H1 (cell line): ENCODE measurements around the gene MYOM3. TPM values are rescaled to one million over a fixed set of nuclear protein-coding genes. Genes with fewer than 3 reads are reported as not detected.

Experiments used
- CTCF ChIA-PET: fragments of 300-600 bp; sonication (Branson Sonifier 250); formaldehyde crosslinking; loops from one replicate; lab custom pipeline; 2021; ENCODE audit not compliant: partially characterized antibody; lab: Charles Lee
- POLR2A ChIA-PET: fragments of 300-600 bp; sonication (Branson Sonifier 250); formaldehyde crosslinking; loops from one replicate; lab custom pipeline; 2021; ENCODE audit warnings: inconsistent platforms; ENCODE audit not compliant: partially characterized antibody; lab: Charles Lee
- DNase-seq, 2 experiments: peaks; one replicate each; pipeline versions ENCODE4 v3.0.0 to v3.0.0-alpha.2; 2010 to 2022; ENCODE audit warnings: low spot score in 2 of 2, low read depth in 1 of 2, mixed read lengths in 1 of 2
- FAIRE-seq: peaks from 2 replicates; lab custom pipeline; 2011; peaks lifted over from hg19 to GRCh38; lab: Jason Lieb, UNC
- H2AFZ ChIP-seq: 2 replicates; pipeline ENCODE4 v1.8.1; 2012; ENCODE audit warnings: low read length, inconsistent platforms
- H2AK5ac ChIP-seq: 2 replicates; pipeline ENCODE4 v1.6.1; 2013; ENCODE audit warnings: low read depth, low read length
- H2BK120ac ChIP-seq: replicated peaks from 2 replicates; pipeline ENCODE3; 2013; ENCODE audit warnings: low read depth, low read length, inconsistent platforms
- H2BK12ac ChIP-seq: 2 replicates; pipeline ENCODE4 v1.6.1; 2013; ENCODE audit warnings: low read depth, low read length
- H2BK15ac ChIP-seq: 2 replicates; pipeline ENCODE4 v1.6.1; 2013; ENCODE audit warnings: low read length
- H2BK20ac ChIP-seq: 2 replicates; pipeline ENCODE4 v1.6.1; 2013; ENCODE audit warnings: low read length
- H2BK5ac ChIP-seq: 2 replicates; pipeline ENCODE4 v1.6.1; 2013; ENCODE audit warnings: low read depth, low read length
- H3K14ac ChIP-seq: 2 replicates; pipeline ENCODE4 v1.6.1; 2013; ENCODE audit warnings: inconsistent platforms; ENCODE audit not compliant: insufficient read length
- H3K18ac ChIP-seq: 2 replicates; pipeline ENCODE4 v1.6.1; 2013; ENCODE audit warnings: low read length; ENCODE audit errors: extremely low read depth
- H3K23ac ChIP-seq: 2 replicates; pipeline ENCODE4 v1.6.1; 2013; ENCODE audit warnings: inconsistent platforms; ENCODE audit not compliant: insufficient read length
- H3K23me2 ChIP-seq: 2 replicates; pipeline ENCODE4 v1.6.1; 2013; ENCODE audit warnings: low read depth, low read length
- H3K27ac ChIP-seq: 2 replicates; pipeline ENCODE4 v1.6.1; 2011; ENCODE audit warnings: low read depth, low read length, inconsistent platforms
- H3K27me3 ChIP-seq, 4 experiments: replicated peaks in 1 of 4; 1 replicate in 1 of 4; 2 replicates in 3 of 4; pipeline versions ENCODE4 v1.6.1 to v1.8.1; 2011 to 2013; ENCODE audit warnings: low read length in 3 of 4, mild to moderate bottlenecking in 3 of 4, inconsistent platforms in 2 of 4, mixed read lengths in 2 of 4, moderate library complexity in 1 of 4; ENCODE audit not compliant: control insufficient read depth in 3 of 4, insufficient read depth in 3 of 4; ENCODE audit errors: extremely low read depth in 1 of 4
- H3K36me3 ChIP-seq, 4 experiments: 2 replicates each; pipeline versions ENCODE4 v1.6.1 to v1.8.1; 2011 to 2013; ENCODE audit warnings: mild to moderate bottlenecking in 4 of 4, low read length in 3 of 4, moderate library complexity in 2 of 4, control low read depth in 1 of 4, inconsistent platforms in 1 of 4; ENCODE audit not compliant: insufficient read depth in 4 of 4, control insufficient read depth in 2 of 4
- H3K4ac ChIP-seq: replicated peaks from 2 replicates; pipeline ENCODE3; 2013; ENCODE audit warnings: low read length, low read depth, mixed read lengths, inconsistent platforms; ENCODE audit not compliant: insufficient read length
- H3K4me1 ChIP-seq, 4 experiments: replicated peaks in 1 of 4; 1 replicate in 1 of 4; 2 replicates in 3 of 4; pipeline versions ENCODE4 v1.6.1 to v1.8.1; 2011 to 2013; ENCODE audit warnings: low read length in 3 of 4, inconsistent platforms in 2 of 4, mixed read lengths in 1 of 4; ENCODE audit not compliant: insufficient read depth in 4 of 4, control insufficient read depth in 3 of 4
- H3K4me2 ChIP-seq, 2 experiments: 2 replicates each; pipeline versions ENCODE4 v1.6.1 to v1.8.1; 2011 to 2013; ENCODE audit warnings: low read depth in 2 of 2, low read length in 2 of 2, control low read depth in 1 of 2, inconsistent platforms in 1 of 2, mild to moderate bottlenecking in 1 of 2; ENCODE audit not compliant: insufficient read depth in 1 of 2
- H3K4me3 ChIP-seq, 4 experiments: fragments of 200-600, 300-600 bp in 1 of 4; sonication (generic), shearing (Covaris generic), sonication (Bioruptor Twin) in 1 of 4; 2 replicates each; pipeline versions ENCODE4 v1.5.1 to v1.8.1; 2011 to 2016; ENCODE audit warnings: low read length in 4 of 4, low read depth in 3 of 4, control low read depth in 2 of 4, inconsistent platforms in 2 of 4, mild to moderate bottlenecking in 2 of 4, mixed read lengths in 1 of 4, moderate library complexity in 1 of 4; ENCODE audit not compliant: insufficient read depth in 2 of 4; ENCODE audit errors: extremely low read depth in 1 of 4
- H3K56ac ChIP-seq: replicated peaks from 2 replicates; pipeline ENCODE3; 2013; ENCODE audit warnings: low read depth, mild to moderate bottlenecking, mixed read lengths, low read length, inconsistent platforms; ENCODE audit not compliant: insufficient read length
- H3K79me1 ChIP-seq: 2 replicates; pipeline ENCODE4 v1.6.1; 2013; ENCODE audit warnings: low read depth, low read length, control low read depth
- H3K79me2 ChIP-seq, 2 experiments: 2 replicates each; pipeline versions ENCODE4 v1.6.1 to v1.8.1; 2012 to 2013; ENCODE audit warnings: low read length in 2 of 2, mild to moderate bottlenecking in 2 of 2, inconsistent platforms in 1 of 2; ENCODE audit not compliant: insufficient read depth in 2 of 2, control insufficient read depth in 1 of 2
- H3K9ac ChIP-seq, 4 experiments: replicated peaks in 1 of 4; 1 replicate in 1 of 4; 2 replicates in 3 of 4; pipeline versions ENCODE4 v1.6.1 to v1.8.1; 2011 to 2013; ENCODE audit warnings: low read depth in 3 of 4, low read length in 3 of 4, control low read depth in 2 of 4, mild to moderate bottlenecking in 2 of 4, moderate library complexity in 2 of 4, inconsistent platforms in 1 of 4; ENCODE audit errors: extremely low read depth in 1 of 4
- H3K9me3 ChIP-seq, 2 experiments: 2 replicates each; pipeline versions ENCODE4 v1.6.1 to v1.8.1; 2012 to 2013; ENCODE audit warnings: mild to moderate bottlenecking in 2 of 2, moderate library complexity in 2 of 2, control low read depth in 1 of 2, inconsistent platforms in 1 of 2, low read depth in 1 of 2, low read length in 1 of 2, mixed read lengths in 1 of 2; ENCODE audit not compliant: insufficient read depth in 2 of 2
- H4K20me1 ChIP-seq, 2 experiments: replicated peaks in 1 of 2; 2 replicates each; pipeline versions ENCODE3 to v1.8.1; 2011 to 2013; ENCODE audit warnings: inconsistent platforms in 2 of 2, low read length in 2 of 2, mild to moderate bottlenecking in 1 of 2; ENCODE audit not compliant: insufficient read depth in 2 of 2, control insufficient read depth in 1 of 2
- H4K5ac ChIP-seq: 2 replicates; pipeline ENCODE4 v1.6.1; 2013; ENCODE audit warnings: low read length, low read depth, mixed read lengths, inconsistent platforms; ENCODE audit not compliant: insufficient read length
- H4K8ac ChIP-seq: 2 replicates; pipeline ENCODE4 v1.8.0; 2013; ENCODE audit warnings: mild to moderate bottlenecking, moderate library complexity, low read length, inconsistent platforms; ENCODE audit not compliant: insufficient read depth; ENCODE audit errors: extremely low read depth
- H4K91ac ChIP-seq: replicated peaks from 2 replicates; pipeline ENCODE3; 2013; ENCODE audit warnings: low read length, mixed read lengths, inconsistent platforms; ENCODE audit not compliant: insufficient read length
- KDM1A ChIP-seq: fragments of 200-600, 300-600 bp; sonication (generic); IDR thresholded peaks from 2 replicates; pipeline ENCODE4 v1.7.1; 2016; ENCODE audit warnings: mild to moderate bottlenecking, low read length, borderline replicate concordance
- RNF2 ChIP-seq: fragments of 200-900, 300-1000 bp; sonication (generic); IDR thresholded peaks from 2 replicates; pipeline ENCODE4 v1.7.1; 2016; ENCODE audit warnings: borderline replicate concordance, low read depth, mild to moderate bottlenecking, antibody characterized with exemption, low read length; ENCODE audit not compliant: poor library complexity, severe bottlenecking; ENCODE audit errors: missing control alignments
- SRF ChIP-seq: IDR thresholded peaks from 2 replicates; pipeline ENCODE4 v1.6.1; 2011; ENCODE audit warnings: mild to moderate bottlenecking, low read depth, low read length, moderate library complexity
- WGBS, 2 experiments: shearing (Covaris generic) in 1 of 2; methylation state at CpG; one replicate each; pipeline versions ENCODE4 v1.1.6 to v1.1.7; 2013 to 2015; ENCODE audit warnings: low lambda C conversion rate in 2 of 2, mixed read lengths in 2 of 2, inconsistent platforms in 1 of 2, low coverage in 1 of 2, missing lambda C conversion rate in 1 of 2; ENCODE audit not compliant: insufficient replicate concordance in 2 of 2, insufficient coverage in 1 of 2, insufficient read length in 1 of 2; ENCODE audit errors: extremely low coverage in 1 of 2, missing lambda C conversion rate in 1 of 2; 5-methylcytosine and 5-hydroxymethylcytosine counted together
- polyA plus RNA-seq, 7 experiments: library from polyadenylated mRNA; depleted of rRNA in 3 of 7; stranded (reverse) in 5 of 7; unstranded in 2 of 7; fragments of >200 nt in 5 of 7; fragments of 200-250 nt in 2 of 7; gene quantifications; 1 replicate in 5 of 7; 2 replicates in 1 of 7; 4 replicates in 1 of 7; pipeline versions ENCODE4 v1.2.1 to v1.2.3, GENCODE V29; 2011 to 2013; ENCODE audit warnings: missing spikeins in 2 of 7, mixed read lengths in 2 of 7
- total RNA-seq: library from RNA; stranded (reverse); fragmentation: NEBNext Ultra II Directional; extraction: Animal tissue kit (Norgen Biotek cat#: 25700); gene quantifications from 2 replicates; pipeline ENCODE4 v1.2.1, GENCODE V29; 2021

The MYOM3 gene
- total and polyA plus RNA-seq, 2 of the 8 experiments (the other 6 are each of a cell fraction or from before 2014, with no cell fraction given): 0.08 to 0.09 TPM

GRCh38 chr1:24095140-24095859 is 16.6 kb downstream of the MYOM3 start:
- H4K5ac ChIP-seq: no peak overlapping the region
- 0 out of 4 replicates have a peak overlapping the region, but pooled peaks of 1 of the 2 experiments have one; percentile 21 for H3K4me2 ChIP-seq
- no peak overlapping the region for H2BK5ac ChIP-seq
- no peak overlapping the region for H2BK12ac ChIP-seq
- peaks cover 0 to 6% (median 2%) of the 10 kb centered on the region in 4 experiments; a peak in 3 of 7 replicates for H3K4me1 ChIP-seq
- no peak overlapping the region; the same call in 1 of the 2 replicates for H2BK15ac ChIP-seq
- no peaks in the 10 kb centered on the region for H3K23me2 ChIP-seq
- H3K36me3 ChIP-seq: no peaks in the 10 kb centered on the region
- TF ChIP-seq KDM1A (peak; percentile 57), SRF (peak; percentile 74), RNF2 (no peak)
- 69% methylated on average over 14 of the region's 14 CpGs; no CpG with 5 or more reads in 1 of the 2 experiments for WGBS, 2 experiments
- H2BK20ac ChIP-seq: no peak overlapping the region
- no peaks in the 10 kb centered on the region for H3K79me1 ChIP-seq
- H3K56ac ChIP-seq: no peak overlapping the region
- no peak overlapping the region for H3K4me3 ChIP-seq
- no peak for FAIRE-seq
- H4K91ac ChIP-seq: no peak overlapping the region
- H3K18ac ChIP-seq: no peak overlapping the region
- H2AK5ac ChIP-seq: no peak overlapping the region
- H3K27ac ChIP-seq: no peak overlapping the region; the same call in 1 of the 2 replicates
- no peak overlapping the region for H3K4ac ChIP-seq
- no peaks in the 10 kb centered on the region for H3K9me3 ChIP-seq
- no peak overlapping the region for H4K8ac ChIP-seq
- H3K27me3 ChIP-seq: no peaks in the 10 kb centered on the region
- H2AFZ ChIP-seq: 0 out of 2 replicates have a peak overlapping the region, but pooled peaks have one; percentile 7
- CTCF ChIA-PET: interaction anchor here (0.6 to 5.0 kb wide), 12 partner anchors 8 to 90 kb away, joined by 3 to 35 read pairs (median 4); partner anchors contain the start of gene MYOM3
- POLR2A ChIA-PET: interaction anchor here (0.8 to 1.2 kb wide), 4 partner anchors 11 to 382 kb away, joined by 3 to 5 read pairs (median 4); no protein-coding TSS in a partner anchor
- no peak overlapping the region for H3K9ac ChIP-seq
- H3K79me2 ChIP-seq: no peaks in the 10 kb centered on the region
- no peak overlapping the region for H3K23ac ChIP-seq
- no peak overlapping the region for H3K14ac ChIP-seq
- DNase-seq: no peak
- no peaks in the 10 kb centered on the region for H4K20me1 ChIP-seq
- no peak overlapping the region for H2BK120ac ChIP-seq
